ENCODE results near the gene CAVIN2. TPM values are rescaled to one million over a fixed set of nuclear protein-coding genes. Genes with fewer than 3 reads are reported as not detected.

Gene CAVIN2
- total and polyA plus RNA-seq, 2 donors (not counting 3 experiments of a cell fraction or from before 2014, with no cell fraction given) = 202 to 260 TPM

GRCh38 chr2:191797942-191798876 is 48.7 kb downstream of the CAVIN2 start:
- FAIRE-seq (no peak), DNase-seq (ENCODE audit: low read depth, low spot score) (no peak)
- dilution Hi-C loops (cut with MboI; ENCODE audit: extremely low pct_ligation_motif_present, low sequenced_read_pairs) = no loop called here
- H3K9me3 ChIP-seq (replicated peaks; ENCODE audit: control insufficient read depth, insufficient read depth, low read length) = no peaks in the 10 kb centered on the region
- no peak overlapping the region for H3K4me3 ChIP-seq (replicated peaks in 1 of 3; ENCODE audit: insufficient read depth in 1 of 3, low read depth in 1 of 3, low read length in 3 of 3)
- intact Hi-C loops (cut with micrococcal nuclease) = no loop called here
- H3K9me1 ChIP-seq (replicated peaks; ENCODE audit: control insufficient read depth, extremely low read depth, insufficient read depth, low read length) = no peaks in the 10 kb centered on the region
- H3K9ac ChIP-seq (replicated peaks; ENCODE audit: extremely low read depth, insufficient read depth, low read length) = no peak overlapping the region
- no peaks in the 10 kb centered on the region for H3K36me3 ChIP-seq (ENCODE audit: control insufficient read depth in 2 of 2, extremely low read depth in 1 of 2, insufficient read depth in 2 of 2, low read length in 2 of 2)
- H3K79me2 ChIP-seq (ENCODE audit: control insufficient read depth, insufficient read depth, low read length) = no peaks in the 10 kb centered on the region
- no peak overlapping the region for H3K27ac ChIP-seq (ENCODE audit: insufficient read depth, low read depth, low read length)
- ChIA-PET CTCF (interaction anchor here (1.6 kb wide), 1 partner anchor 364 kb away, joined by 5 read pairs; no protein-coding TSS in a partner anchor), POLR2A (no interaction called here)
- no peaks in the 10 kb centered on the region for H3K27me3 ChIP-seq (ENCODE audit: control insufficient read depth in 2 of 2, insufficient read depth in 2 of 2, low read length in 2 of 2)
- H2AFZ ChIP-seq (ENCODE audit: low read depth, low read length) = no peak overlapping the region
- no peaks in the 10 kb centered on the region for H4K20me1 ChIP-seq (replicated peaks; ENCODE audit: control insufficient read depth, extremely low read depth, insufficient read depth, low read length)
- BruUV-seq (replicated peaks) = no TSS peak
- H3K4me1 ChIP-seq (ENCODE audit: control insufficient read depth, extremely low read depth, insufficient read depth, low read length) = no peaks in the 10 kb centered on the region
- H3K4me2 ChIP-seq (ENCODE audit: insufficient read depth, low read length) = no peak overlapping the region
- no peak for TF ChIP-seq EZH2 (IDR thresholded peaks at IDR 0.05; ENCODE audit: borderline replicate concordance, low read depth, low read length, severe bottlenecking)
- no peak for TF ChIP-seq FOS (IDR thresholded peaks at IDR 0.05; ENCODE audit: borderline replicate concordance, insufficient read depth, low read length)
- no peak for TF ChIP-seq POLR2A (IDR thresholded peaks at IDR 0.05; ENCODE audit: low read depth, low read length)
- TF ChIP-seq MAX (IDR thresholded peaks at IDR 0.05; ENCODE audit: insufficient read depth, insufficient read length) = no peak
- no peak for TF ChIP-seq GATA2 (IDR thresholded peaks at IDR 0.05; ENCODE audit: insufficient read depth, insufficient read length, low read depth, low read length)
- no peak for TF ChIP-seq MYC (IDR thresholded peaks at IDR 0.05; ENCODE audit: low read depth, low read length)
- TF ChIP-seq, protein P1, sequence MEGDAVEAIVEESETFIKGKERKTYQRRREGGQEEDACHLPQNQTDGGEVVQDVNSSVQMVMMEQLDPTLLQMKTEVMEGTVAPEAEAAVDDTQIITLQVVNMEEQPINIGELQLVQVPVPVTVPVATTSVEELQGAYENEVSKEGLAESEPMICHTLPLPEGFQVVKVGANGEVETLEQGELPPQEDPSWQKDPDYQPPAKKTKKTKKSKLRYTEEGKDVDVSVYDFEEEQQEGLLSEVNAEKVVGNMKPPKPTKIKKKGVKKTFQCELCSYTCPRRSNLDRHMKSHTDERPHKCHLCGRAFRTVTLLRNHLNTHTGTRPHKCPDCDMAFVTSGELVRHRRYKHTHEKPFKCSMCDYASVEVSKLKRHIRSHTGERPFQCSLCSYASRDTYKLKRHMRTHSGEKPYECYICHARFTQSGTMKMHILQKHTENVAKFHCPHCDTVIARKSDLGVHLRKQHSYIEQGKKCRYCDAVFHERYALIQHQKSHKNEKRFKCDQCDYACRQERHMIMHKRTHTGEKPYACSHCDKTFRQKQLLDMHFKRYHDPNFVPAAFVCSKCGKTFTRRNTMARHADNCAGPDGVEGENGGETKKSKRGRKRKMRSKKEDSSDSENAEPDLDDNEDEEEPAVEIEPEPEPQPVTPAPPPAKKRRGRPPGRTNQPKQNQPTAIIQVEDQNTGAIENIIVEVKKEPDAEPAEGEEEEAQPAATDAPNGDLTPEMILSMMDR (IDR thresholded peaks at IDR 0.05; ENCODE audit: extremely low read depth in 1 of 2, insufficient read depth in 1 of 2, low read depth in 1 of 2, low read length in 2 of 2) = no peak
- no peak for TF ChIP-seq POLR2AphosphoS5 (IDR thresholded peaks at IDR 0.05; ENCODE audit: insufficient read depth, low read depth, low read length)
- TF ChIP-seq JUN (IDR thresholded peaks at IDR 0.05; ENCODE audit: borderline replicate concordance, insufficient read depth, insufficient read length, low read depth) = no peak
